HCT116 (cell line): ENCODE results near the gene TMEM87A. TPM values are rescaled to one million over a fixed set of nuclear protein-coding genes. Genes with fewer than 3 reads are reported as not detected.

ENCODE experiments used
- ATAC-seq: fragments of 200-7000 bp; cut with Tn5 transposase; 2 replicates; pipeline ENCODE4 v1.9.1; 2020; ENCODE audit warnings: mild to moderate bottlenecking, moderate library complexity
- BruUV-seq: library from RNA; stranded (reverse); fragments of 400-500 nt; replicated peaks from 2 replicates; lab custom pipeline; 2021; lab: Mats Ljungman, UMichigan
- CTCF ChIA-PET: fragments of 300-600 bp; sonication (Branson Sonifier 250); formaldehyde crosslinking; loops from one replicate; lab custom pipeline; 2021; ENCODE audit warnings: antibody characterized with exemption; lab: Charles Lee
- POLR2A ChIA-PET: fragments of 300-600, 350-600 bp; sonication (Branson Sonifier 250); formaldehyde crosslinking; loops from one replicate; lab custom pipeline; 2021; ENCODE audit warnings: antibody characterized with exemption; lab: Charles Lee
- RAD21 ChIA-PET, 2 experiments: fragments of 300-600 bp; sonication (Branson Sonifier 250); formaldehyde crosslinking; loops; one replicate each; lab custom pipeline; 2023; ENCODE audit warnings: low total read pairs in 2 of 2; ENCODE audit not compliant: uncharacterized antibody in 2 of 2, unreplicated experiment in 2 of 2, low non-redundant PET in 1 of 2; lab: Charles Lee
- DNase-seq: peaks from one replicate; pipeline ENCODE4 v3.0.0-alpha.2; 2010; ENCODE audit warnings: low read depth, low spot score
- H2AFZ ChIP-seq: fragments of 200-600 bp; shearing (Covaris generic), sonication (generic); 2 replicates; pipeline ENCODE4 v1.6.1; 2017; ENCODE audit warnings: low read depth, mixed run types, mixed read lengths, antibody characterized with exemption, low read length; ENCODE audit not compliant: poor library complexity, severe bottlenecking
- H3K27ac ChIP-seq: 2 replicates; pipeline ENCODE4 v1.5.1; 2012; ENCODE audit warnings: low read depth, low read length
- H3K27me3 ChIP-seq: fragments of 200-600 bp; sonication (generic); 2 replicates; pipeline ENCODE4 v1.6.1; 2016; ENCODE audit warnings: mixed run types, low read length, mixed read lengths; ENCODE audit not compliant: insufficient read depth
- H3K36me3 ChIP-seq, 2 experiments: fragments of 200-500 bp in 1 of 2; fragments of 200-600 bp in 1 of 2; sonication (Bioruptor generic) in 1 of 2; sonication (generic) in 1 of 2; 2 replicates each; pipeline versions ENCODE4 v1.5.1 to v1.6.1; 2014 to 2016; ENCODE audit warnings: low read length in 2 of 2, inconsistent platforms in 1 of 2, mixed read lengths in 1 of 2, mixed run types in 1 of 2; ENCODE audit not compliant: insufficient read depth in 2 of 2, control insufficient read depth in 1 of 2
- H3K4me1 ChIP-seq, 2 experiments: fragments of 200-600 bp in 1 of 2; sonication (generic) in 1 of 2; 2 replicates each; pipeline versions ENCODE4 v1.5.1 to v1.6.1; 2012 to 2017; ENCODE audit warnings: low read length in 2 of 2, inconsistent platforms in 1 of 2, mild to moderate bottlenecking in 1 of 2, mixed read lengths in 1 of 2, mixed run types in 1 of 2, moderate library complexity in 1 of 2; ENCODE audit not compliant: insufficient read depth in 2 of 2, control insufficient read depth in 1 of 2
- H3K4me2 ChIP-seq: fragments of 200-600 bp; sonication (generic); 2 replicates; pipeline ENCODE4 v1.6.1; 2017; ENCODE audit warnings: mixed run types, low read length, mixed read lengths
- H3K4me3 ChIP-seq, 2 experiments: fragments of 200-600 bp in 1 of 2; sonication (generic) in 1 of 2; replicated peaks in 1 of 2; 2 replicates each; pipeline ENCODE4 v1.5.1; 2011 to 2016; ENCODE audit warnings: low read length in 2 of 2, control low read depth in 1 of 2, low read depth in 1 of 2, mild to moderate bottlenecking in 1 of 2, mixed read lengths in 1 of 2, mixed run types in 1 of 2
- H3K79me2 ChIP-seq: fragments of 200-600 bp; sonication (generic); 2 replicates; pipeline ENCODE4 v1.6.1; 2017; ENCODE audit warnings: mild to moderate bottlenecking, mixed run types, low read length, moderate library complexity, mixed read lengths; ENCODE audit not compliant: insufficient read depth
- H3K9ac ChIP-seq: fragments of 200-600 bp; sonication (generic); 2 replicates; pipeline ENCODE4 v1.6.1; 2016; ENCODE audit warnings: low read length, mixed read lengths
- H3K9me2 ChIP-seq: fragments of 200-600 bp; sonication (generic), shearing (Covaris generic); 2 replicates; pipeline ENCODE4 v1.6.1; 2017; ENCODE audit warnings: mixed run types, mild to moderate bottlenecking, moderate library complexity; ENCODE audit not compliant: insufficient read depth
- H3K9me3 ChIP-seq, 2 experiments: fragments of 200-500 bp in 1 of 2; fragments of 200-600 bp in 1 of 2; sonication (Bioruptor generic) in 1 of 2; sonication (generic) in 1 of 2; 2 replicates each; pipeline ENCODE4 v1.6.1; 2014 to 2017; ENCODE audit warnings: low read length in 2 of 2, mixed read lengths in 2 of 2, inconsistent platforms in 1 of 2, low read depth in 1 of 2, mild to moderate bottlenecking in 1 of 2, mixed run types in 1 of 2, moderate library complexity in 1 of 2; ENCODE audit not compliant: control insufficient read depth in 1 of 2, insufficient read depth in 1 of 2
- H4K20me1 ChIP-seq: fragments of 200-600 bp; sonication (generic), shearing (Covaris generic); 2 replicates; pipeline ENCODE4 v1.6.1; 2017; ENCODE audit warnings: mixed run types, mild to moderate bottlenecking, moderate library complexity; ENCODE audit not compliant: insufficient read depth
- ELF1 ChIP-seq: IDR thresholded peaks from 2 replicates; pipeline ENCODE4 v1.6.1; 2012; ENCODE audit warnings: low read depth, borderline replicate concordance
- EZH2 ChIP-seq: fragments of 200-600 bp; sonication (generic); IDR thresholded peaks from 2 replicates; pipeline ENCODE4 v1.6.1; 2017; ENCODE audit warnings: antibody characterized with exemption, mixed run types
- EZH2phosphoT487 ChIP-seq: fragments of 200-600 bp; IDR thresholded peaks from 2 replicates; pipeline ENCODE4 v1.6.1; 2018; ENCODE audit warnings: antibody characterized with exemption, borderline replicate concordance
- intact Hi-C: fragments of 100-400 bp; cut with micrococcal nuclease; formaldehyde crosslinking; loops from 2 replicates; pipeline ENCODE4 v1.10.0; 2022
- total RNA-seq: library from RNA; stranded (reverse); gene quantifications from one replicate; pipeline ENCODE4 v1.2.1, GENCODE V29; 2021; ENCODE audit not compliant: unreplicated experiment
- TF ChIP-seq, protein P1 (sequence below): IDR thresholded peaks from 2 replicates; pipeline ENCODE4 v1.6.1; 2011; ENCODE audit warnings: mild to moderate bottlenecking, low read length, moderate library complexity; ENCODE audit not compliant: insufficient replicate concordance; ENCODE audit errors: extremely low read depth
- TF ChIP-seq, protein P2 (sequence below): IDR thresholded peaks from 2 replicates; pipeline ENCODE4 v1.6.1; 2012

Gene TMEM87A
- total RNA-seq, 1 experiment from 2014 or later: 44.0 TPM

DNA sequence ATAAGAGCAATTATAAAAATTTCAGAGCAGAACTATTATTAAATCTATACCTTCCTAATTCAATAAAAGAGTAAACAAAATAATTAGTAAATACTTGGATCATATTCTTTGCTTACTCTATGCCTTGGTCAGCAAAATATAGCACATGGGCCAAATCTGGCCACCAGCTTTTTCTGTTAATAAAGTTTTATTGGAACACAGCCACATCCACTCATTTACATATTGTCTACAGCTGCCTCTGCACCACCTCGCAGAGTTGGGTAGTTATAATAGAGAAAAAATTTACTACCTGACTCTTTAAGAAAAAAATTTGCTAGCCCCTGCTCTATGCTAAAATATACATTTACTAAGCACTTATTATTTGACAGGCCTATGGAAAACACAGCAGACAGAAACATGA, 32.4 kb downstream of the TMEM87A start:
- TF ChIP-seq ELF1: no peak
- Histone ChIP-seq H3K79me2 (peaks cover 11% of the 10 kb centered on the region; the same call in 1 of the 2 replicates), H3K9me3 (no peaks in the 10 kb centered on the region), H3K9ac (no peak overlapping the region), H3K4me3 (no peak overlapping the region), H4K20me1 (peaks cover 9% of the 10 kb centered on the region; the same call in 1 of the 2 replicates), H3K27me3 (no peaks in the 10 kb centered on the region), H3K9me2 (no peaks in the 10 kb centered on the region), H3K27ac (no peak overlapping the region), H3K4me1 (no peaks in the 10 kb centered on the region), H2AFZ (no peak overlapping the region), H3K4me2 (no peak overlapping the region), H3K36me3 (peaks cover 9 to 14% of the 10 kb centered on the region in 2 experiments; a peak in 3 of 4 replicates)
- CTCF ChIA-PET: no interaction called here
- BruUV-seq: no TSS peak
- POLR2A ChIA-PET: no interaction called here
- RAD21 ChIA-PET: no interaction called here
- no peak for ATAC-seq
- no peak for DNase-seq
- intact Hi-C loops: no loop called here

DNA sequence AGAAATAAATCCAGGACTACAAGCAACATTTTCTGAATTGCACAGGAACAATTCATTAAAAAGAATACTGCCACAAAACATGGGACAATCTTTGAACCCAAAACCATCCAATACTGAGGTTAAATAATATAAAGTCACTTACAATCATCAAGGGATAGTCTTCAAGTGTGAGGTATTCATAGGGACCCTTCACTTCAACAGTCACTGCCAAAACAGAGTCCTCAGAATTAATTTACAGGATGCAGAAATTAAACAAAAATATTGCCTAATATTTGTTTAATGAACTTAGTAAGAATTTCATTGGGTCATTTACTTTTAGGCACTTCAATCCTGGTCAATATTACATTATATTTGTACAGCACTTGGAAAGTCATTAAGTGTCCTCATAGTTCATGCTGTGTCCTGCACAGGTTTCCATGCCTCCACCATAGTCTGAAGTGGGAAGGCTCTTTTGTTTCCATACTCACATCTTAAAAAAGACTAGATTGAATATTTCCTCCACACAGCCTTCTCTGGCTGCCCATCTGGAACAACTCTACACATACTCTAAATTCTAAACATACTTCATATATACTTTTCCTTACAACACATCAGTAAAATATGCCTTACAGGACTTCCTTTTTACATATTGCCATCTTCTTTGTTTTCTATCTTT, 33.6 kb downstream of the TMEM87A start:
- no TSS peak for BruUV-seq
- ATAC-seq (no peak), DNase-seq (no peak)
- Histone ChIP-seq H3K4me1 (no peaks in the 10 kb centered on the region), H3K9me3 (no peaks in the 10 kb centered on the region), H2AFZ (no peak overlapping the region), H3K9me2 (no peaks in the 10 kb centered on the region), H3K4me3 (no peak overlapping the region), H4K20me1 (peaks cover 9% of the 10 kb centered on the region; the same call in 1 of the 2 replicates), H3K27me3 (no peaks in the 10 kb centered on the region), H3K9ac (no peak overlapping the region), H3K36me3 (peaks cover 13 to 14% of the 10 kb centered on the region in 2 experiments; a peak in 3 of 4 replicates), H3K79me2 (peaks cover 11% of the 10 kb centered on the region; the same call in 1 of the 2 replicates), H3K27ac (no peak overlapping the region), H3K4me2 (no peak overlapping the region)
- RAD21 ChIA-PET: no interaction called here
- intact Hi-C loops: no loop called here
- POLR2A ChIA-PET: no interaction called here
- CTCF ChIA-PET: no interaction called here
- TF ChIP-seq, protein P1, sequence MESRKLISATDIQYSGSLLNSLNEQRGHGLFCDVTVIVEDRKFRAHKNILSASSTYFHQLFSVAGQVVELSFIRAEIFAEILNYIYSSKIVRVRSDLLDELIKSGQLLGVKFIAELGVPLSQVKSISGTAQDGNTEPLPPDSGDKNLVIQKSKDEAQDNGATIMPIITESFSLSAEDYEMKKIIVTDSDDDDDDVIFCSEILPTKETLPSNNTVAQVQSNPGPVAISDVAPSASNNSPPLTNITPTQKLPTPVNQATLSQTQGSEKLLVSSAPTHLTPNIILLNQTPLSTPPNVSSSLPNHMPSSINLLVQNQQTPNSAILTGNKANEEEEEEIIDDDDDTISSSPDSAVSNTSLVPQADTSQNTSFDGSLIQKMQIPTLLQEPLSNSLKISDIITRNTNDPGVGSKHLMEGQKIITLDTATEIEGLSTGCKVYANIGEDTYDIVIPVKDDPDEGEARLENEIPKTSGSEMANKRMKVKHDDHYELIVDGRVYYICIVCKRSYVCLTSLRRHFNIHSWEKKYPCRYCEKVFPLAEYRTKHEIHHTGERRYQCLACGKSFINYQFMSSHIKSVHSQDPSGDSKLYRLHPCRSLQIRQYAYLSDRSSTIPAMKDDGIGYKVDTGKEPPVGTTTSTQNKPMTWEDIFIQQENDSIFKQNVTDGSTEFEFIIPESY: no peak
- TF ChIP-seq, protein P2, sequence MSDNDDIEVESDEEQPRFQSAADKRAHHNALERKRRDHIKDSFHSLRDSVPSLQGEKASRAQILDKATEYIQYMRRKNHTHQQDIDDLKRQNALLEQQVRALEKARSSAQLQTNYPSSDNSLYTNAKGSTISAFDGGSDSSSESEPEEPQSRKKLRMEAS: no peak
- TF ChIP-seq EZH2phosphoT487 (no peak), EZH2 (no peak)
